IPS-18c (cell line): Measurements from ENCODE around the gene C16orf90.
A peak's percentile ranks its signal among the peaks of the same experiment; 100 is the strongest.
"Not testable (repeated sequence)": the region's sequence is repeated elsewhere in the genome, so short reads cannot be mapped to it uniquely, and the experiment has no call there.

Experiments used
- H3K4me3 ChIP-seq: 2 replicates; pipeline ENCODE4 v1.7.0; 2013; ENCODE audit warnings: low read depth, mild to moderate bottlenecking, low read length, moderate library complexity; ENCODE audit not compliant: insufficient read depth
- H3K9me3 ChIP-seq: one replicate; pipeline ENCODE4 v1.6.1; 2013; ENCODE audit warnings: mild to moderate bottlenecking, low read length, moderate library complexity; ENCODE audit not compliant: control insufficient read depth, insufficient read depth

Gene C16orf90

GRCh38 chr16:3475604-3476375, 19.5 kb downstream of the C16orf90 start:
- H3K9me3 ChIP-seq = no peaks in the 10 kb centered on the region
- H3K4me3 ChIP-seq = no peak overlapping the region

- H3K9me3 ChIP-seq, H3K4me3 ChIP-seq: not testable (repeated sequence)
Observed at GRCh38 chr16:3474870-3475269, 20.4 kb downstream of the C16orf90 start.

- H3K4me3 ChIP-seq = no peak overlapping the region
- no peaks in the 10 kb centered on the region for H3K9me3 ChIP-seq
Observed at GRCh38 chr16:3474136-3474779, 21.0 kb downstream of the C16orf90 start.

- H3K4me3 ChIP-seq, H3K9me3 ChIP-seq: not testable (repeated sequence)
Observed at GRCh38 chr16:3473596-3473943, 21.7 kb downstream of the C16orf90 start.

GRCh38 chr16:3472878-3473595, 22.3 kb downstream of the C16orf90 start:
- no peak overlapping the region for H3K4me3 ChIP-seq
- no peaks in the 10 kb centered on the region for H3K9me3 ChIP-seq

- no peak overlapping the region for H3K4me3 ChIP-seq
- H3K9me3 ChIP-seq = no peaks in the 10 kb centered on the region
Observed at GRCh38 chr16:3471518-3472176, 23.6 kb downstream of the C16orf90 start.

- no peaks in the 10 kb centered on the region for H3K9me3 ChIP-seq
- no peak overlapping the region for H3K4me3 ChIP-seq
Observed at GRCh38 chr16:3470723-3471122, 24.6 kb downstream of the C16orf90 start.

GRCh38 chr16:3469736-3470135, 25.6 kb downstream of the C16orf90 start:
- no peaks in the 10 kb centered on the region for H3K9me3 ChIP-seq
- H3K4me3 ChIP-seq = no peak overlapping the region

- peak overlapping the region; percentile 34 for H3K4me3 ChIP-seq
Observed at GRCh38 chr16:3468501-3468900, 26.8 kb downstream of the C16orf90 start.

GRCh38 chr16:3467921-3468320, 27.4 kb downstream of the C16orf90 start:
- H3K4me3 ChIP-seq = peak overlapping the region; percentile 34; the same call in 1 of the 2 replicates
- no peaks in the 10 kb centered on the region for H3K9me3 ChIP-seq

More at GRCh38 chr16:3468501-3468900, 26.8 kb downstream of the C16orf90 start:
- H3K9me3 ChIP-seq = no peaks in the 10 kb centered on the region

GRCh38 chr16:3467182-3467581, 28.1 kb downstream of the C16orf90 start:
- H3K4me3 ChIP-seq = no peak overlapping the region
- H3K9me3 ChIP-seq = no peaks in the 10 kb centered on the region

GRCh38 chr16:3465911-3466584, 29.2 kb downstream of the C16orf90 start:
- H3K4me3 ChIP-seq = no peak overlapping the region
- no peaks in the 10 kb centered on the region for H3K9me3 ChIP-seq

- H3K4me3 ChIP-seq = no peak overlapping the region
- no peaks in the 10 kb centered on the region for H3K9me3 ChIP-seq
Observed at GRCh38 chr16:3465301-3465700, 30.0 kb downstream of the C16orf90 start.

GRCh38 chr16:3461151-3461550, 34.1 kb downstream of the C16orf90 start:
- no peaks in the 10 kb centered on the region for H3K9me3 ChIP-seq
- H3K4me3 ChIP-seq = no peak overlapping the region

- Histone ChIP-seq H3K9me3 (no peaks in the 10 kb centered on the region), H3K4me3 (no peak overlapping the region)
Observed at GRCh38 chr16:3460585-3460984, 34.7 kb downstream of the C16orf90 start.

- Histone ChIP-seq H3K9me3 (no peaks in the 10 kb centered on the region), H3K4me3 (no peak overlapping the region)
Observed at GRCh38 chr16:3460121-3460520, 35.2 kb downstream of the C16orf90 start.
